GM19351 (cell line): Measurements from ENCODE around the gene COG4.
"Not testable (repeated sequence)": the region's sequence is repeated elsewhere in the genome, so short reads cannot be mapped to it uniquely, and the experiment has no call there.

Experiments used
- ATAC-seq: cut with Tn5 transposase; IDR thresholded peaks from one replicate; pipeline ENCODE4 v1.9.1; 2021; ENCODE audit warnings: mild to moderate bottlenecking, moderate library complexity; ENCODE audit not compliant: unreplicated experiment

COG4 gene

DNA sequence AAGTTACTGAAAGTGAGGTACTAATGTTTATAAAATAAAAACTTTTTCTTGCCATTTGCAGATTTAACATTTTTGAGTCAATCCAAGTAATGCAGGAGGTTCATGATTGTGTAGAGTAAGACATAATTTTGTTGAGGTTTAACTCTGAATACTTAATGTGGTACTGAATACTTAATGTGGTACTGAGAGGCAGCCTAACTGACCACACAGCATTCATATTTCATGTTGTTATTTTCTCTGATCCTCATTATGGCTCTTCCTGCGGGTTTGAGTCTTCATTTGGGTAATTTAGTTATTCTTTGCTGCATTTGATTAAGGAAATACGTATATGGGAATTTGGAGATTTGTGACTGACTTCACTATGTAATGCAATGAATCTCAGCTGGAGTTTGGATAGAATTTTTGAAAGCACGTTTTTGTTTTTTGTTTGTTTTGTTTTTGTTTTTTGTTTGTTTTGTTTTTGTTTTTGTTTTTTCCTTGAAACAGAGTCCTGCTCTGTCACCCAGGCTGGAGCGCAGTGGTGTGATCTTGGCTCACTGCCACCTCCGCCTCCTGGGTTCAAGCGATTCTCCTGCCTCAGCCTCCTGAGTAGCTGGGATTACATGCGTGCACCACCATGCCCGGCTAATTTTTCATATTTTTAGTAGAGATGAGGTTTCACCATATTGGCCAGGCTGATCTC, 4.1 kb upstream of the COG4 start:
- no peak for ATAC-seq

DNA sequence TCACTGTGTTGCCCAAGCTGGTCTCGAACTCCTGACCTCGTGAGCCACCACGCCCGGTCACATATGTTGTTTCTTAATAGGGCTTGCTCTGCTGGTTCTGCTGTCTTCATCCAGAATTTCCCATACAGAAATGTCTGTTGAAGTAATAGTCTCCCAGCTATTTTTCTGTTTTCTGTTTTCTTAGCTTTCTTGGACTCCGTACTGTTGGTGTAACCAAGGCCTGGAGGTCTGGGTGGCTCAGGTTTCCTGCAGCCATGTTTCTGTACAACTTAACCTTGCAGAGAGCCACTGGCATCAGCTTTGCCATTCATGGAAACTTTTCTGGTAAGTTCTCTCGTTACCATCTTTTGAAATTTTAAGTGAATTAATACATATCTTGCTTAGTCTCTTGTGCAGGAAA, 3.0 kb upstream of the COG4 start:
- ATAC-seq, result no peak

GRCh38 chr16:70524399-70524825, 1.1 kb upstream of the COG4 start:
- ATAC-seq, result not testable (repeated sequence)

DNA sequence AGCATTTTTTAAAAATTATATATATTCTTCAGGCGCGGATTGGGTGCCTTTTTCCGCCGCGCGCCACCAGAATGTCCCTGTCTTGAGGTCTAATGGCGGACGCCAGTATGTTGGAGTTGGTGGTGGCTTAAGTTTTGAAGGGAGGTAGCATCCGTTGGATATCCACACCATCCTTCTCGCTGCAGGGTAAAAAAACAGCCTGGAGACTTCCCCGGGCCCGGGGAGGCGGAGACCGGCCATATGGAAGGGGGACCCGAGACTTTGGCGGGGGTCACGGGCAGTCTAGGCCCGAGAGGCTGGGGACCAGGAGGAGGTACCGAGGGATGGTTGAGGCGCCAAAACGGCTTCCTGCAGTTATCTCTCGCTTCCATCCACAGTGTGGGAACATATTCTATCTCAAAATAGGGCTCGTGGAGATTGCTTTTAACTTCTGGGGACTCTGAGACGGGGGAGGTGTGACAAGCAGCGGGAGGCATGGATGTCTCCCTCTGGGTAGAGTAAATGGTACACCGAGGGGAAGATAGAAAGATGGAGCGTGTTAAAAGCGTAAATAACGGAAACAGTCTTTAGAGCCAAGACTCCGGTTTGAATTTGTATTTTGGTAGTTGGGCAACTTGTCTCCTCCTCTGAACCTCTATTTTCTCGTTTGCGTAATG, 517 bp upstream of the COG4 start, which contains the start of gene SF3B3:
Gene SF3B3, plus strand, starts transcription at position 74 of the 656 bp plus-strand sequence. CDS start 2,841 bp downstream, outside the sequence.
- ATAC-seq, result peak; percentile 40

GRCh38 chr16:70522216-70523075, 908 bp downstream of the COG4 start:
- no peak for ATAC-seq

DNA sequence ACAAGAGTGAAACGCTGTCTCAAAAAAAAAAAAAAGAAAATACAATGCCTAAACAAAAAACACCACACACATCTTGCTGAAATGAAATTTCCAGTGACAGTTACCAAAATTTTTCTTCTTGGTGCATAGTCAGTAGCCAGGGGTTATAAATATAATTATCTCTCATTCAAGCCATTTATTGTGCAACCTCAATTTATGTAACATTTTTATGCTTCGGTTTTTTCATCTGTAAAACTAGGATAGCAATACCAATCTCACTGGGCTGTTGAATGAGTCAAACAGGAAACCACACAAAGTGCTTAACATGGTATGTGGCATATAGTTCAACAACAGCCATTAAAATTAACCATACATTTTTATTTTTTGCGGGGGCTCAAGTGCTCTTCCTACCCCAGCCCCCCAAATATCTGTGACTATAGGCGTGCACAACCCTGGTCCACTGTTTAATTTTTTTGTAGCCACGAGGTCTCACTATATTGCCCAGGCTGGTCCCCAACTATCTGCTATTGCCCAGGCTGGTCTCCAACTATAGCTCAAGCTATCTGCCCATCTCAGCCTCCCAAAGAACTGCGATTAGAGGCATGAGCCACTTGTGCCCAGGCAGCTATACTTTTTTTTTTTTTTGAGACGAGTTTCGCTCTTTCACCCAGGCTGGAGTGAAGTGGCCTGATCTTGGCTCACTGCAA, 2.6 kb downstream of the COG4 start:
- ATAC-seq, result peak; percentile 38

GRCh38 chr16:70512456-70512855, 10.9 kb downstream of the COG4 start:
- ATAC-seq, result no peak

- ATAC-seq, result no peak
These were observed 11.5 kb downstream of the COG4 start for GRCh38 chr16:70511833-70512232.

- ATAC-seq, result no peak
These were observed 13.1 kb downstream of the COG4 start for GRCh38 chr16:70510216-70510615.

GRCh38 chr16:70508752-70509151, 14.6 kb downstream of the COG4 start:
- no peak for ATAC-seq

GRCh38 chr16:70496513-70496912, 26.8 kb downstream of the COG4 start:
- ATAC-seq, result no peak

DNA sequence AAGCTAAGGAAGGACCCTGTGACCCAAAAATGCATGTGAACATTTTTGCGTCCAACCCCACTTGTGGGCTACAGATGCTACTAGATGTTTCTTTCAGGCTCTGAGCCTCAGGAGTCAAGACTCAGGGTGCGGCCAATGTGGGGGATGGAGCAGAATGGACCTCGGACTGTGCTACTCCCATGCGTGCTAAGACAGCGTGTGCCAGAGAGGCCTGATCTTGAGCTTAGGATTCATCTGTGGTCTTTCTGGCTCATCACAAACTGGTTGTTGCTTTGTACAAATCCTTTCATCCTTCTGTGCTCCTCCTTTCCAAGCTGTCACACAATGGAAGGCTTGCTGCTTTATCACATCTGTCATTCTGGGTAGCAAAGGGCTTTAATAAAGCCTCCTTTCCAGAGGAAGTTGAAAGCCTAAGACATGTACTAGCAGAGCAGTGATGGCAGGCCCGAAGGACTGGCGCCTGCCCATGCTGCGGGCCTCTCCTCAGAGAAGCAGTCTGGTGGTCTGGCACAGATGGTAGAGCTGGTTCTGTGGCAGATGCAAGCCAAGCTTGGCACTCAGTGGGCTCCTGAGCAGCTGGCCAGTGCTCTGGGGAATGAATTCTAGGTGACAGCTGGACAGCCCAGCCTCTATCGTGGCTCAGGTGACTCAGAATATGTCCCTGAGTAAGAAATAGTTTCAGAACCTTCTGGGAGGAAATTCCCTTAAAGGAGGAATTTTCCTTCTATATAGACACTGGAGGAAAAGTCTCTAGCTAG, 27.8 kb downstream of the COG4 start:
- ATAC-seq, result no peak

- no peak for ATAC-seq
These were observed 28.6 kb downstream of the COG4 start for GRCh38 chr16:70494777-70495176.

GRCh38 chr16:70494202-70494770, 29.1 kb downstream of the COG4 start:
- no peak for ATAC-seq

DNA sequence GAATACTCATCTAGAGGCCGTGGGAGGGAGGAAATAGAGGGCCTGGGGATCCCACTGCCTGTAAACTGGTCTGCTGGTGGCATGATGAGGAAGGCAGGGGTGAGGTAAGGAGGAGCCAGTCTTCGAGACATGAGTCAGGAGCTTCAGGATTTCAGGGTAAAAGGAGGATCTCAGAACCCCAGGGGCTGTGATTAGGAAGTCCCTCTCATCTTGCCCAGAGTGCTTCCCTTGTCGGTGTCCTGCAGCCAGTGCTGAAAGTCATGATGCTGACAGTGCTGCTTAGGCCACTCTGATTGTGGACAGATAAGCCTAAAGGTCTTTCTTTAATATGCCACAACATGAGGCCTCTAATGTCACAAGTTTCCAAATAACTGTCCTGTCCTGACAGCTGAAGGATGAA, 29.6 kb downstream of the COG4 start:
- ATAC-seq, result no peak

GRCh38 chr16:70490261-70490660, 33.1 kb downstream of the COG4 start:
- no peak for ATAC-seq

- no peak for ATAC-seq
These were observed 38.5 kb downstream of the COG4 start for GRCh38 chr16:70484867-70485266.

GRCh38 chr16:70483426-70483825, 39.9 kb downstream of the COG4 start:
- peak; percentile 73 for ATAC-seq

DNA sequence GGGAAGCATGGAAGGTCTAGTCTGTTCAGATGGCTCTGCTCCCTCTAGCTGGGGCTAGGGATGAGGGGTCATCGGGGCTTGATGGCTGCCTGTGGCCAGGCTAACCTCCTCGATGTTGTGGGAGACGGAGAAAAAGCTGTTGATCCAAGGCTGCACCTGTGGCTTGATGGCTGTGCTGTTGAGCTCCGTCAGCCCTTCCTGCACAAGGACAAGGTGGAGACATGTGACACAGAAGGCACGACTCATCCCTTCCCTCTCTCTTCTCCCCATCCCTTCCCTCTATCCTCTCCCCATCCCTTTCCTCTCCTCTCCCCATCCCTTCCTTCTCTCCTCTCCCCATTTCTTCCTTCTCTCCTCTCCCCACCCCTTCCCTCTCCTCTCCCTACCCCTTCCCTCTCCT, 40.7 kb downstream of the COG4 start:
- ATAC-seq, result no peak
